ENCODE data around the gene TBL1Y. TPM values are rescaled to one million over a fixed set of nuclear protein-coding genes. Genes with fewer than 3 reads are reported as not detected.

Gene TBL1Y
- total and polyA plus RNA-seq, 2 of the 13 experiments (the other 11 are each of a cell fraction or from before 2014, with no cell fraction given), result 0.37 to 1.4 TPM

DNA sequence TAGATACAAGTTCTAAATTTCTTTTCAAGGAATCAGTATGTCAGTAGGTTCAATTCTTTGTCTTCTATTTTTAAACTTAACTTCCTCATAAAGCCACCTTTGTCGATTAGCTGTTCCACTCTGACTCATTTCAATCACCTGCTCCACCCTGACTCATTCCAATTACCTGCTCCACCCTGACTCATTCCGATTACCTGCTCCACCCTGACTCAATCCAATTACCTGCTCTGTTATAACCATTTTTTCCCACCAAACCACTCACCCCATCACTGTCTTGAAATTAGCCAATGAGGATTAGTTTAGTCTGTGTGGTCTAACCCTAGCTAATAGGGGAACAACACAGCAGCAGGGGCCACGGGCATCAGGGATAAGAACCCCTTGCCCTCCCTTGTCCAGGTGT lies 199.6 kb downstream of the TBL1Y start:
- H2AFZ ChIP-seq (ENCODE audit: low read length), result no peak overlapping the region
- FAIRE-seq (no peak), ATAC-seq (no peak), DNase-seq (ENCODE audit: low spot score) (no peak)
- H3K9ac ChIP-seq (ENCODE audit: insufficient read depth, low read depth, low read length), result no peak overlapping the region
- intact Hi-C loops (cut with micrococcal nuclease; ENCODE audit: unreplicated experiment), result no loop called here
- in situ Hi-C loops (cut with HindIII; ENCODE audit: extremely low pct_ligation_motif_present, low pct_unique_long_range_greater_than_20kb), result no loop called here
- H3K79me2 ChIP-seq (ENCODE audit: insufficient read depth, low read length), result no peaks in the 10 kb centered on the region
- no peaks in the 10 kb centered on the region for H3K36me3 ChIP-seq (replicated peaks in 1 of 2; ENCODE audit: control insufficient read depth in 1 of 2, insufficient read depth in 2 of 2, low read length in 2 of 2)
- H3K4me3 ChIP-seq (replicated peaks in 1 of 3; ENCODE audit: insufficient read depth in 1 of 3, low read depth in 2 of 3, low read length in 3 of 3), result no peak overlapping the region
- no peak overlapping the region for H3K27ac ChIP-seq (ENCODE audit: extremely low read length, insufficient read depth, low read length)
- no peaks in the 10 kb centered on the region for H4K20me1 ChIP-seq (ENCODE audit: insufficient read depth, low read length)
- H3K4me1 ChIP-seq (ENCODE audit: insufficient read depth, low read length), result no peaks in the 10 kb centered on the region
- TF ChIP-seq DNMT3B (CRISPR knock-in tag; conservative IDR thresholded peaks at IDR 0.05) (no peak), ZNF737 (CRISPR knock-in tag; IDR thresholded peaks at IDR 0.05; ENCODE audit: borderline replicate concordance) (no peak), MBD4 (IDR thresholded peaks at IDR 0.05; ENCODE audit: borderline replicate concordance, low read length) (no peak), SRF (IDR thresholded peaks at IDR 0.05; ENCODE audit: low read depth, low read length) (no peak), RCOR2 (CRISPR knock-in tag; IDR thresholded peaks at IDR 0.05) (no peak), POLR2AphosphoS2 (IDR thresholded peaks at IDR 0.05; ENCODE audit: low read depth, low read length) (no peak), ISX (CRISPR knock-in tag; conservative IDR thresholded peaks at IDR 0.05) (no peak), SMARCC2 (IDR thresholded peaks at IDR 0.05) (no peak), ZSCAN20 (CRISPR knock-in tag; IDR thresholded peaks at IDR 0.05; ENCODE audit: borderline replicate concordance) (no peak), THAP11 (CRISPR knock-in tag; IDR thresholded peaks at IDR 0.05) (no peak)
- TF ChIP-seq, protein P1, sequence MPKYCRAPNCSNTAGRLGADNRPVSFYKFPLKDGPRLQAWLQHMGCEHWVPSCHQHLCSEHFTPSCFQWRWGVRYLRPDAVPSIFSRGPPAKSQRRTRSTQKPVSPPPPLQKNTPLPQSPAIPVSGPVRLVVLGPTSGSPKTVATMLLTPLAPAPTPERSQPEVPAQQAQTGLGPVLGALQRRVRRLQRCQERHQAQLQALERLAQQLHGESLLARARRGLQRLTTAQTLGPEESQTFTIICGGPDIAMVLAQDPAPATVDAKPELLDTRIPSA (CRISPR knock-in tag; IDR thresholded peaks at IDR 0.05; ENCODE audit: borderline replicate concordance), result no peak
- H3K27me3 ChIP-seq (ENCODE audit: control insufficient read depth in 1 of 2, insufficient read depth in 2 of 2, low read length in 2 of 2), result no peaks in the 10 kb centered on the region
- no peak overlapping the region for H3K4me2 ChIP-seq (ENCODE audit: low read depth, low read length)
- 14% methylated on average over 3 of the region's 3 CpGs for WGBS (ENCODE audit: low lambda C conversion rate)
- no peaks in the 10 kb centered on the region for H3K9me3 ChIP-seq (ENCODE audit: low read length)
- POLR2A ChIA-PET, result no interaction called here
- CTCF ChIA-PET (ENCODE audit: low intra/inter-chr PET ratio, low total read pairs), result no interaction called here
- no TSS peak for BruUV-seq (replicated peaks)

DNA sequence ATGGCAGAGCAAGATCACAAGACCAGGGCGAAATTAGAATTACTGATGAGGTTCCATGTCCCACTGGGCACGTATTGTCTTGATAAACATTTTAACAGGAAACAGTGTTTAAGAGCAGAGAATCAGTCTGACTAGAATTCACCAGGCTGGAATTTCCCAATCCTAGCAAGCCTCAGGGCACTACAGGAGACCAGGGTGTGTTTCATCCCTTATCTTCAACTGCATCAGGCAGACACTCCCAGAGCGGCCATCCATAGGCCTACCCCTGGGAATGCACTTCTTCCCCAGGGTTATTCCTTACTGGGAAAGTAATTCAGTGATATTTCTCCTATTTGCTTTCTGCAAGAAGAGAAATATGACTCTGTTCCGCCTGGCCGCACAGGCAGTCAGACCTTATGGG lies 205.4 kb downstream of the TBL1Y start:
- Histone ChIP-seq H3K9me3 (ENCODE audit: low read length) (no peaks in the 10 kb centered on the region), H3K4me3 (replicated peaks in 1 of 3; ENCODE audit: insufficient read depth in 1 of 3, low read depth in 2 of 3, low read length in 3 of 3) (no peak overlapping the region), H3K9ac (ENCODE audit: insufficient read depth, low read depth, low read length) (no peak overlapping the region), H3K4me1 (ENCODE audit: insufficient read depth, low read length) (no peaks in the 10 kb centered on the region), H4K20me1 (ENCODE audit: insufficient read depth, low read length) (no peaks in the 10 kb centered on the region), H2AFZ (ENCODE audit: low read length) (no peak overlapping the region), H3K27ac (ENCODE audit: extremely low read length, insufficient read depth, low read length) (no peak overlapping the region), H3K27me3 (ENCODE audit: control insufficient read depth in 1 of 2, insufficient read depth in 2 of 2, low read length in 2 of 2) (no peaks in the 10 kb centered on the region), H3K36me3 (replicated peaks in 1 of 2; ENCODE audit: control insufficient read depth in 1 of 2, insufficient read depth in 2 of 2, low read length in 2 of 2) (no peaks in the 10 kb centered on the region), H3K4me2 (ENCODE audit: low read depth, low read length) (no peak overlapping the region), H3K79me2 (ENCODE audit: insufficient read depth, low read length) (no peaks in the 10 kb centered on the region)
- 73% methylated on average over 3 of the region's 5 CpGs for WGBS (ENCODE audit: low lambda C conversion rate)
- BruUV-seq (replicated peaks), result no TSS peak
- FAIRE-seq (no peak), DNase-seq (ENCODE audit: low spot score) (no peak), ATAC-seq (no peak)
- ChIA-PET POLR2A (no interaction called here), CTCF (ENCODE audit: low intra/inter-chr PET ratio, low total read pairs) (no interaction called here)
- in situ Hi-C loops (cut with HindIII; ENCODE audit: extremely low pct_ligation_motif_present, low pct_unique_long_range_greater_than_20kb), result no loop called here
- intact Hi-C loops (cut with micrococcal nuclease; ENCODE audit: unreplicated experiment), result no loop called here
- TF ChIP-seq CHD4 (IDR thresholded peaks at IDR 0.05; ENCODE audit: borderline replicate concordance, low read length) (no peak), ZNF615 (CRISPR knock-in tag; IDR thresholded peaks at IDR 0.05; ENCODE audit: borderline replicate concordance) (no peak), ZNF589 (CRISPR knock-in tag; conservative IDR thresholded peaks at IDR 0.05) (no peak), ZNF333 (CRISPR knock-in tag; IDR thresholded peaks at IDR 0.05; ENCODE audit: borderline replicate concordance) (no peak), GATAD1 (CRISPR knock-in tag; IDR thresholded peaks at IDR 0.05) (no peak)
- TF ChIP-seq, protein P2, sequence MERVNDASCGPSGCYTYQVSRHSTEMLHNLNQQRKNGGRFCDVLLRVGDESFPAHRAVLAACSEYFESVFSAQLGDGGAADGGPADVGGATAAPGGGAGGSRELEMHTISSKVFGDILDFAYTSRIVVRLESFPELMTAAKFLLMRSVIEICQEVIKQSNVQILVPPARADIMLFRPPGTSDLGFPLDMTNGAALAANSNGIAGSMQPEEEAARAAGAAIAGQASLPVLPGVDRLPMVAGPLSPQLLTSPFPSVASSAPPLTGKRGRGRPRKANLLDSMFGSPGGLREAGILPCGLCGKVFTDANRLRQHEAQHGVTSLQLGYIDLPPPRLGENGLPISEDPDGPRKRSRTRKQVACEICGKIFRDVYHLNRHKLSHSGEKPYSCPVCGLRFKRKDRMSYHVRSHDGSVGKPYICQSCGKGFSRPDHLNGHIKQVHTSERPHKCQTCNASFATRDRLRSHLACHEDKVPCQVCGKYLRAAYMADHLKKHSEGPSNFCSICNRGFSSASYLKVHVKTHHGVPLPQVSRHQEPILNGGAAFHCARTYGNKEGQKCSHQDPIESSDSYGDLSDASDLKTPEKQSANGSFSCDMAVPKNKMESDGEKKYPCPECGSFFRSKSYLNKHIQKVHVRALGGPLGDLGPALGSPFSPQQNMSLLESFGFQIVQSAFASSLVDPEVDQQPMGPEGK (CRISPR knock-in tag; IDR thresholded peaks at IDR 0.05), result no peak

Data from HepG2 (cell line).